ENCODE measurements around the gene SCTR. TPM values are rescaled to one million over a fixed set of nuclear protein-coding genes. Genes with fewer than 3 reads are reported as not detected.

The SCTR gene
- total and polyA plus RNA-seq, 2 of the 13 experiments (the other 11 are each of a cell fraction or from before 2014, with no cell fraction given): not detected

- TF ChIP-seq ZNF276 (CRISPR knock-in tag; IDR thresholded peaks at IDR 0.05; ENCODE audit: low read depth) (no peak), ZNF766 (CRISPR knock-in tag; IDR thresholded peaks at IDR 0.05; ENCODE audit: borderline replicate concordance) (no peak), IRF2 (CRISPR knock-in tag; IDR thresholded peaks at IDR 0.05) (no peak; the same call in 1 of the 2 replicates), ZNF709 (CRISPR knock-in tag; IDR thresholded peaks at IDR 0.05) (no peak), GLI4 (CRISPR knock-in tag; IDR thresholded peaks at IDR 0.05; ENCODE audit: borderline replicate concordance) (no peak), PRDM10 (CRISPR knock-in tag; IDR thresholded peaks at IDR 0.05; ENCODE audit: low read depth) (no peak), MAX (IDR thresholded peaks at IDR 0.05) (peak; percentile 72), ASH2L (IDR thresholded peaks at IDR 0.05; ENCODE audit: insufficient read length, low read depth, low read length) (peak; percentile 13), ARNTL (CRISPR knock-in tag; IDR thresholded peaks at IDR 0.05) (peak; percentile 47; the same call in 1 of the 2 replicates), POGZ (CRISPR knock-in tag; IDR thresholded peaks at IDR 0.05) (0 out of 2 replicates have a peak, but pooled peaks have one; percentile 42), PHF20 (CRISPR knock-in tag; IDR thresholded peaks at IDR 0.05) (no peak), PAXIP1 (CRISPR knock-in tag; conservative IDR thresholded peaks at IDR 0.05) (peak; percentile 79), CBX5 (CRISPR knock-in tag; IDR thresholded peaks at IDR 0.05; ENCODE audit: borderline replicate concordance) (no peak), ZNF441 (CRISPR knock-in tag; IDR thresholded peaks at IDR 0.05; ENCODE audit: borderline replicate concordance) (peak; percentile 49; the same call in 1 of the 2 replicates), HNRNPUL1 (IDR thresholded peaks at IDR 0.05; ENCODE audit: low read depth, low read length) (no peak), JDP2 (CRISPR knock-in tag; IDR thresholded peaks at IDR 0.05; ENCODE audit: borderline replicate concordance) (no peak), POLR2AphosphoS2 (IDR thresholded peaks at IDR 0.05; ENCODE audit: low read depth, low read length) (no peak), THAP11 (CRISPR knock-in tag; IDR thresholded peaks at IDR 0.05) (0 out of 2 replicates have a peak, but pooled peaks have one; percentile 22), NR2F2 (IDR thresholded peaks at IDR 0.05; ENCODE audit: borderline replicate concordance, low read depth) (no peak; the same call in 1 of the 2 replicates), SPEN (CRISPR knock-in tag; IDR thresholded peaks at IDR 0.05; ENCODE audit: low read depth) (peak; percentile 82), ZNF674 (CRISPR knock-in tag; IDR thresholded peaks at IDR 0.05; ENCODE audit: low read depth) (no peak)
These were observed 90.5 kb downstream of the SCTR start (continued) for GRCh38 chr2:119433636-119434327.
